ENCODE measurements around the gene HMHB1.

HMHB1 gene

GRCh38 chr5:143837306-143837848, 25.4 kb downstream of the HMHB1 start:
- ATAC-seq, result peak; percentile 99
- TF ChIP-seq PATZ1 (CRISPR knock-in tag; IDR thresholded peaks at IDR 0.05; ENCODE audit: borderline replicate concordance) (no peak), ZNF70 (CRISPR knock-in tag; IDR thresholded peaks at IDR 0.05) (peak; percentile 94), TCF4 (CRISPR knock-in tag; IDR thresholded peaks at IDR 0.05; ENCODE audit: borderline replicate concordance) (peak; percentile 74; the same call in 1 of the 2 replicates)

- TF ChIP-seq ZFP30 (CRISPR knock-in tag; IDR thresholded peaks at IDR 0.05), result no peak
- no peak for TF ChIP-seq OSR1 (CRISPR knock-in tag; IDR thresholded peaks at IDR 0.05)
- no peak for TF ChIP-seq ESRRG (CRISPR knock-in tag; IDR thresholded peaks at IDR 0.05)
- TF ChIP-seq CREB5 (CRISPR knock-in tag; IDR thresholded peaks at IDR 0.05; ENCODE audit: low read depth), result no peak
- TF ChIP-seq PATZ1 (CRISPR knock-in tag; IDR thresholded peaks at IDR 0.05; ENCODE audit: borderline replicate concordance), result no peak
- ATAC-seq, result no peak
Observed at GRCh38 chr5:143841446-143841845, 29.5 kb downstream of the HMHB1 start.

GRCh38 chr5:143842920-143843319, 31.0 kb downstream of the HMHB1 start:
- TF ChIP-seq PATZ1 (CRISPR knock-in tag; IDR thresholded peaks at IDR 0.05; ENCODE audit: borderline replicate concordance), result no peak
- no peak for ATAC-seq

- no peak for ATAC-seq
- no peak for TF ChIP-seq SNAI2 (CRISPR knock-in tag; IDR thresholded peaks at IDR 0.05)
- no peak for TF ChIP-seq GLIS3 (CRISPR knock-in tag; IDR thresholded peaks at IDR 0.05)
- no peak for TF ChIP-seq ZNF8 (CRISPR knock-in tag; IDR thresholded peaks at IDR 0.05)
- no peak for TF ChIP-seq CREB5 (CRISPR knock-in tag; IDR thresholded peaks at IDR 0.05; ENCODE audit: low read depth)
- no peak for TF ChIP-seq ZFP3 (CRISPR knock-in tag; IDR thresholded peaks at IDR 0.05)
- TF ChIP-seq ESRRG (CRISPR knock-in tag; IDR thresholded peaks at IDR 0.05), result no peak
- no peak for TF ChIP-seq TCF4 (CRISPR knock-in tag; IDR thresholded peaks at IDR 0.05; ENCODE audit: borderline replicate concordance)
Observed at GRCh38 chr5:143843461-143843860, 31.5 kb downstream of the HMHB1 start.

- ATAC-seq, result no peak
Observed at GRCh38 chr5:143850050-143850683, 38.2 kb downstream of the HMHB1 start.

More at GRCh38 chr5:143850050-143850683, 38.2 kb downstream of the HMHB1 start:
- no peak for TF ChIP-seq CSRNP3 (CRISPR knock-in tag; IDR thresholded peaks at IDR 0.05)
